Epidermal melanocyte (primary cell): ENCODE data around the gene PHF1.
A peak's percentile ranks its signal among the peaks of the same experiment; 100 is the strongest.

ENCODE experiments used
- DNase-seq: peaks from one replicate; pipeline ENCODE4 v3.0.0; 2011; ENCODE audit warnings: low spot score; ENCODE audit not compliant: insufficient read length

PHF1 gene

DNA sequence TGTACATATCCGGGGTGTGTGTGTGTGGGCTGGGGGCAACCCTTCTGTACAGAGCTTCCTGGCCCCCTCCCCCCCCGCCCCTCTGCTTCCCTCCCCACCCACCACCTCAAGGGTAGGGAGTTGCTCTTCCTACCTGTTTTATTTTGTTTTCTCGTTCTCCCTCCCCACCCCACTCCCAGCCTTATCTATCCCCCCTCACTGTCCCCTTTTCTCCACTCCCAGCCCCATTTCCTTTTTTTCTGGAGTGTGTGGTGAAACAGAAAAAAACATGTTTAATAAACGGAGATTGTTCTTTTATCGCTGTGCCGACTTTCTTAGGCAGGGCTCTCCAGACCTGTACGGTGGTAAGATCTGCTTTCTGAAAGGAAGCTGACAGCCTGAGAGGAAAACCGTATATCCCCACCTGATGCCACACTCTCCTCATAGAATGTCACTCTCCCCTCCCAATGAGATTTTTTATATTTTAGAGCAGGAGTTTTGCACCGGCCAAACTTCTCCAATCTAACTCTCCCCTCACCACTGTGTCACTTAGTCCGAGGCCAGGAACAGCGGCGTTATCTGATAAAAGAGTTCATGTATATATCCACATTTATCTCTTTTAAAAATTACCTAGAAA is 42.7 kb downstream of the PHF1 start:
- DNase-seq = peak; percentile 23

GRCh38 chr6:33454009-33454946 is 43.5 kb downstream of the PHF1 start, which contains the start of gene ZBTB9:
Gene ZBTB9, plus strand, starts transcription at chr6:33454576. Its CDS starts 525 bp downstream, at chr6:33455101.
- peak; percentile 100 for DNase-seq

- DNase-seq = no peak
These were observed 44.2 kb downstream of the PHF1 start for GRCh38 chr6:33455051-33455450.

DNA sequence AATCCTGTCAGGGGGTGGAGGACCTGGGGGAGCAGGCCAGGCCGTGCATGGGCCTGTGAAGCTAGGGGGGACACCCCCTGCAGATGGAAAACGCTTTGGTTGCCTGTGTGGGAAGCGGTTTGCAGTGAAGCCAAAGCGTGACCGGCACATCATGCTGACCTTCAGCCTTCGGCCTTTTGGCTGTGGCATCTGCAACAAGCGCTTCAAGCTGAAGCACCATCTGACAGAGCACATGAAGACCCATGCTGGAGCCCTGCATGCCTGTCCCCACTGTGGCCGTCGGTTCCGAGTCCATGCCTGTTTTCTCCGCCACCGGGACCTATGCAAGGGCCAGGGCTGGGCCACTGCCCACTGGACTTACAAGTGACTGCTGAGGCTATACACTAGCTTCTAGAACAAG is 45.3 kb downstream of the PHF1 start:
- no peak for DNase-seq

- DNase-seq = no peak
These were observed 47.9 kb downstream of the PHF1 start for GRCh38 chr6:33458676-33459075.

DNA sequence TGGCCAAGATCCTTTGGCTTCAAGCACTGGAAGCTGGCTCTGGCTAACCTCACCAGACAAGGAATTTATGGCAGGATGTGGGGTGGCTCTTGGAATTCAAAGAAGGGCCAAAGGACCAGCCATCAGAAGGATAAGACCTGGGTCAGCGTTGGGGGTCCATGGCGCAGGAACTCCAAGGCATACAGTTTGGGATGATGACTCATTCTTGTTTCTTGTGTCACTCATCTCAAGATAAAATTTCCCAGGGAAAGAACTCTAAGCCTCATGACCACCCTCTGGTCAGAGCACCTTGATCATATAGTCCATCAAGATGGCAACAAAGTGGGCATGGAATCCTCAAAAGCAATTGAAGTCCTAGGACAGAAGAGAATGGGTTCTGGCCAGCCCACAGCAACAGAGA is 48.4 kb downstream of the PHF1 start:
- DNase-seq = no peak
